Measurements from ENCODE around the gene DNAJC18.
A peak's percentile ranks its signal among the peaks of the same experiment; 100 is the strongest.

The DNAJC18 gene

DNA sequence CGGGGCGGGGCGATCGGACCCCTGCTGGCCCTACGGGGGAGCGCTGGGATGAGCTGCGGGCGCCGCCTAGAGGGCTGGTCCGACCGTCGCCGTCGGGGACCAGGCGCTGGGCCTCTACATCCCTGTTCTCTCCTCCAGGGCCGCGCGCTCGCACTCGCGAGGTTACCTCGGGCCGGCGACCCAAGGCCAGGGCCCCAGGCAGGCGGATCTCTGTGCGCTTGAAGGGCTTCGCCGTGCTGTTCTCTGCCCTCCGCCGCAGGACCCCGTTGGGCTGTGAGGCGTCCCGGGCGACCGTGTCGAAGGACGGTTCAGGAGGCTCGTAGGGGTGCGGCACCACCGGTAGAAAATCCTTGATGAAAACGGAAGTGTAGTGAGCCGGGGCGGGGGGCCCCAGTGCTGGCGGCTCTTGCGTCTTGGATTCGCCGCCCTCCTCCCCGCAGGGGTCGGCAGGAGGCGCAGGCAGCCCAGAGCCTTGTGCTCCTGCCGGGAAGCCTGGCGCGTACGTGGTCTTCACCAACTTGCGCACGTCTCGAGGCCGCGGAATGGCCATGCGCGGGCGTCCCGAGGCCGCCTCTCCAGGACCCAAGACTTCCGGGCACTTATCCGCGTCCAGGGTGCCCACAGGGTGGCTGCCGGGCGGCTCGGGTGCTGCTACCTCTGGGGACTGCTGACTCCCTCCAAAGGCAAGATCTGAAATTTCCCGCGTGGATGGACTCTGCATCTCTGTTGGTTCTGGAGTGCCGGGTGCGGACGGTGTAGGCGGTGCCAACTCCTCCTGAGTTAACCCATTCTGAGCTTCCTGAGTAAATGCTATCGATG lies 46.4 kb downstream of the DNAJC18 start:
- H3K4me3 ChIP-seq (ENCODE audit: low read depth, low read length), result no peak overlapping the region
- TF ChIP-seq, protein P1, sequence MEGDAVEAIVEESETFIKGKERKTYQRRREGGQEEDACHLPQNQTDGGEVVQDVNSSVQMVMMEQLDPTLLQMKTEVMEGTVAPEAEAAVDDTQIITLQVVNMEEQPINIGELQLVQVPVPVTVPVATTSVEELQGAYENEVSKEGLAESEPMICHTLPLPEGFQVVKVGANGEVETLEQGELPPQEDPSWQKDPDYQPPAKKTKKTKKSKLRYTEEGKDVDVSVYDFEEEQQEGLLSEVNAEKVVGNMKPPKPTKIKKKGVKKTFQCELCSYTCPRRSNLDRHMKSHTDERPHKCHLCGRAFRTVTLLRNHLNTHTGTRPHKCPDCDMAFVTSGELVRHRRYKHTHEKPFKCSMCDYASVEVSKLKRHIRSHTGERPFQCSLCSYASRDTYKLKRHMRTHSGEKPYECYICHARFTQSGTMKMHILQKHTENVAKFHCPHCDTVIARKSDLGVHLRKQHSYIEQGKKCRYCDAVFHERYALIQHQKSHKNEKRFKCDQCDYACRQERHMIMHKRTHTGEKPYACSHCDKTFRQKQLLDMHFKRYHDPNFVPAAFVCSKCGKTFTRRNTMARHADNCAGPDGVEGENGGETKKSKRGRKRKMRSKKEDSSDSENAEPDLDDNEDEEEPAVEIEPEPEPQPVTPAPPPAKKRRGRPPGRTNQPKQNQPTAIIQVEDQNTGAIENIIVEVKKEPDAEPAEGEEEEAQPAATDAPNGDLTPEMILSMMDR (IDR thresholded peaks at IDR 0.05; ENCODE audit: low read depth, low read length), result peak; percentile 50

DNA sequence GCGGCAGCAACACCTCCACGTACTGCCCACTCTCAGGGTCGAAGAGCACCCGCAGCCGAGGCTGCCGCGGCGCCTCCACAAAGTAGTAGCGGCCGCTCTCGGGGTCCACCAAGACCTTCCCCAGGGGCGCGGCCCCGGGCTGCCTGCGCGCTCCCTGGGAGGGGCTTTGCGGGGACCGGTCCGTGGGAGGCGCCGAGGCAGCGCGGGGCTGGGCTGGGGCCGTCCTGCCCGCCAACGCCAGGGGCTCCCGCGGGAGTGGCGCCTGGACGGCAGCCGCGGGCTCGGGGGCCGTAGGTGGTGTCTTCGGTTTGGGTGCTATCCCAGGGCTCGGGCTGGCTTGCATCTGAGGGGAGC lies 47.0 kb downstream of the DNAJC18 start:
- TF ChIP-seq, protein P1 (IDR thresholded peaks at IDR 0.05; ENCODE audit: low read depth, low read length), result no peak
- no peak overlapping the region for H3K4me3 ChIP-seq (ENCODE audit: low read depth, low read length)

DNA sequence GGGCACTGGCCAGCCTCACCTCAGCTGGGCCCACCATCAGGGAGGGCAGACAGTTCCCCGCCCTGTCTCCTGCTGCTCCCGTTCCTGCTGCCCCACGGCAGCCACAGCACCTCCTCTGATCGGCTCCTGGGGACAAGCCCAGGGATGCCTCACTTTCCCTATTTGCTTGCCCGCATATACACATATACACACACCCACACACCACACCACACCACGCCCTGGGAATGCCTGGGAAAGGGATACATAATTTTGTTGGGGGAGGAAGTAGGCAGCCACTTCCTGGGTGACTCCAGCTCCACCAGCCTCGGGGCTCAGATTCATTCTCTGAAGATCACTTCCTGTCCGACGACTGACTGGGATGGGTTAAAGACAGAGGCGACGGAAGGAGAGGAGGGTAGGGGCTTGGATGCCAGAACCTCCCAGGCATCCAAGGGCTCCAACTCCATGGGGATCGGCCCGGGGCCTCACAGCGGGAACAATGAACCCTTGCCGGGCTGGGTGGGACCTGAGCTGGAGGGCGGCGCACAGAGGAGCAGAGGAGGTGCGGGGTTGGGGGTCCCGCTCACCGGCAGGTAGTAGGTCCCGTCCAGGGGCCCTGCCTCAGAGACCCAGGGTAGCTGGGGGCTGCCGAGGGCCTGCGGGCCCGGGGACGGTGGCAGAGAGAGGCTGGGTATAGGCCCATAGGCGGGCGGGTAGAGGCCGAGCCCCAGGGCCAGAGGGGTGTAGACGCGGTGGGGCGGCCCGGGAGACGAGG lies 47.6 kb downstream of the DNAJC18 start:
- TF ChIP-seq, protein P1 (IDR thresholded peaks at IDR 0.05; ENCODE audit: low read depth, low read length), result no peak
- H3K4me3 ChIP-seq (ENCODE audit: low read depth, low read length), result no peak overlapping the region

DNA sequence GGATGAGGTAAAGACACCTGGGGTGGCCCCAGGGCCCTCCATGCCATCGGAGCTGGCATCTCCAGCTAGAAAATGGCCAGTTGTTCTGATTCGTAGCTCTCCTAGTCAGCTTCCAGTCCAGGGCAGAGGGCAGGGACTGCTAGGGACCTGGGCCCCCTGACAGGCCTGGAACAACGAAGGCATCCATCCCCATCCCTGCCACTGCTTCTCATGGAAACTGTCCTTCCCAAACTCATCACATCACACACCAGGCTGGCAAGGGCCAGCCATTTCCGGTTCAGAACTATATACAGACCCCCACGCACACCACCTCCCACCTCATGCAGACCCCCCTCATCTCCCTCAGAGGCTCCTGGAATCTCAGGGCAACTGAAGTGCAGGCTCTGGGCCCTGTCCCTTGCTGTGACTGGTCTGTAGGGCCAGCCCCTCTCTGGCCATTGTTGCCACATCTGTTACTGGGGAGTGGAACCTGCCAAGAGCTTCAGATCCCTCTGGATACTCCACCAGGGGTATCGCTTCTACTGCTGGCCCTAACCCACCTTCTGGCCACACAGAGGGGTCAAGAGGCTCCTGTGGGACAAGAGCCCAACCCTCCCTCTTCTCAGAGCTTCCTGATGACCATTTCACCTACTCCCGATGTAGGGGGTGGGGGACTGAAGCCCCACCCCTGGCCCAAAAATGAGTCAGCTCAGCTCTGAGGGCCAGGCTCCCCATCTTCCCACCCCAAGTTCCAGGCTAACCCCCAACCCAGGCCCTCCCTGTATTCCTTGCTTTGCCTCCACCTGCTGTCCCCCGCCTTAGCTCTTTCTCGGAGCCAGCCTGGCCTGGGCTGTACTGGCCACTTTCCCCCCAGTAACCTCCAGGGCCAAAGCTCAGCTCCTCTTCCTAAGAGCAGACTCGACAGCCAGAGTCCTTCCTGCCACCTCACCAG lies 48.4 kb downstream of the DNAJC18 start:
- TF ChIP-seq, protein P1 (IDR thresholded peaks at IDR 0.05; ENCODE audit: low read depth, low read length), result no peak
- no peak overlapping the region for H3K4me3 ChIP-seq (ENCODE audit: low read depth, low read length)

DNA sequence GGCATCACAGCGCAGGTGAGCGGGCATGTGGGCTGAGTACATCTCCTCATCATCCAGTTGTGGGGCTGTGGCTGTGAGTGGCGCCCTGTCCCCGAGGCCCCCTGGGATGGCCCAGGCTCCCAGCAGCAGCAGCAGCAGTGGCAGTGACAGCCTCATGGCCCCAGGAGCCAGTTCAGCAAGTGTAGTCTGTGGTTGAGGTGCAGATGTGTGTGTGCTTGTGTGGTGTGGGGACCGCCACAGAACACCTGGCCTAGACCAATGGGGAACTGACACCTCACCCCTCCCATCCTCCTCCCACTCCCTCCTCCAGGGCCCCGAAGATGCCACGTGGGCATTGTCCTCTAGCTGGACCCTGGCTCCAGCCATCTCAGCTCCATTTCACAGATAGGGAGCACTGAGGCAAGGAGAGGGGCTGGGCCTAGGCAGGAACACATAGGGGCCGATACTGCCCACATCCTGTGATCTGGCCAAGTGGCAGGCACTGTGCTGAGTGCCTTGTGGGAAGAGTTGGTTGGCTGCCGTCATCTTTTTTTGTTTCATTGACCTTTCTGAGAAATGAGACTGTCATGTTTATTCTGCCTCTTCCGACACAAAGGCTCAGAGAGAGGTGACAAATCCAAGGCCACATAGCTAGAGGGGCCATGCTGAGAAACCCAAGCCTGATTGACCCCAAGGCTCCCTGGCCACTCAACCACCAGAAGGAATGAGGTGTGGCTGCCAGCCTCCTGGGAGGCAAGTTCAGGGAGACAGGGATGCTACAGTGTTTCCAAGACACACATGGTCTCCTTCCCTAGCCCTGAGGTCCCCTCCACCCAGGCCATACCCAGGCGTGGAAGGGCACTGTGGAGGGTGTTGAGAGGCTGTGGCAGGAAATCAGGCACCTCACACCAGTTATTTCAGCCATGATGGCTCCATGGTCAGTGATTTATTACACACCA lies 49.4 kb downstream of the DNAJC18 start, which contains the start of gene MZB1:
Gene MZB1, minus strand, starts transcription at position 213 of the 938 bp plus-strand sequence. Its CDS starts 57 bp downstream, at position 156.
- no peak within 1 kb of the TSS for H3K4me3 ChIP-seq (ENCODE audit: low read depth, low read length)
- TF ChIP-seq, protein P1 (IDR thresholded peaks at IDR 0.05; ENCODE audit: low read depth, low read length), result no peak

DNA sequence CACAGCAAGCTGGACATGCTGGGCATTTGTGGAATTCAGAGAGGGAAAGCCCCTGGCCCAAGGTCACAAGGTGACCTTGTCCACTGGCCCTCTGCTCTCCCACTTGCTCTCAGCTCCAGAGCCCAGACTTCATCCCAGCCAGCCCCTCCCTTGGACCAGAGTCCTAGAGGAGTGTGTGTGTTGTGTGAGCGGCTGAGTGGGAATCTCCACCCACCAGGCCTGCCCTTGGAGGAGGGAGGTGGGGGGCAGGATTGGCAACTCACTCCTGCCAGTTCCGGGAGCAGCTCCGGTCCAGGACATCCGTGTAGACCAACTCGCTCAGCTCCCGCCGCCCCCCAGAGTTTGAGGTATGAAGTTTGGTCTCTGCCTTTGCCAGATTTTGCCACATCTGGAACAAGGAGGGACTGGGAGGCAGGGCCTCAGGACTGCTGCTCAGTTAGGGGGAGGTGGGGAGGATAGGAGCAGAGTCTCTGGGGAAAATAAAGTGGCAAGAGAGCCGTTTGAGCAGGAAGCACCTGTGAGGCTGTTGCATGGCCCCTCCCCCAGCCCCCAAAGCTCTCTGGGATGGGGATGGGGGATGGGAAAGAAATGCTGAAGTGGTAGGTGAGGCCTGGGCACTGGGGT lies 51.0 kb downstream of the DNAJC18 start:
- TF ChIP-seq, protein P1 (IDR thresholded peaks at IDR 0.05; ENCODE audit: low read depth, low read length), result no peak
- H3K4me3 ChIP-seq (ENCODE audit: low read depth, low read length), result no peak overlapping the region

All from WI38 (cell line).